Smooth muscle cell of the brain vasculature (primary cell): ENCODE results near the gene AK1.

ENCODE experiments used
- DNase-seq: peaks from one replicate; pipeline ENCODE4 v3.0.0-alpha.2; 2012; ENCODE audit warnings: low read depth, low spot score

The AK1 gene

DNA sequence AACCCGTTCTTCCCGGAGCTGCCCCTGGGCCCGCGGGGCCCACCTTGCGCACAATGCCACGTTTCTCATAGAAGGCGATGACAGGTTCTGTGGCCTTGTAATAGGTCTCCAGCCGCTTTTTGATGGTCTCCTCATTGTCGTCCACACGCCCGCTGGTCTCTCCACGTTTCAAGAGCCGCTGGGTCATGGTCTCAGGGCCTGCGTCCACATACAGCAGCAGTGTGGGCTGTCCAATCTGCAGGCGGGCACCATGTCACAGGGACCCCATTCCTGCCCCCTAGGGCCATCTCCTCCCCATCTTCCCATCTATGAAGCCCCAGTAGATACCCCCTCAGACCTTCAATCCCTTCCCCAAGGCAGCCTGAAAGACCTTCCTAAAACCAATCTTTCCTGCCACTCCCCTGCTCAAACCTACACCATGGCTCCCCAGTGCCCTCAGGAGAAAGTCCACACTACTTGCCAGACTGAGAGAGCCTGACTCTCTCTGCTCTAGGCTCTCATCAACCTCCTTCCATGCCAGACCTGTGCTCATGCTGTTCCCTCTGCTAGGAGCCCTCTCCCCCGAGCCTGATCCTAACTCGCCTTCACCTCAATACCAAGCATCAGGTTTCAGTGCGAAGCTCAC is 9.1 kb downstream of the AK1 start:
- DNase-seq = no peak

DNA sequence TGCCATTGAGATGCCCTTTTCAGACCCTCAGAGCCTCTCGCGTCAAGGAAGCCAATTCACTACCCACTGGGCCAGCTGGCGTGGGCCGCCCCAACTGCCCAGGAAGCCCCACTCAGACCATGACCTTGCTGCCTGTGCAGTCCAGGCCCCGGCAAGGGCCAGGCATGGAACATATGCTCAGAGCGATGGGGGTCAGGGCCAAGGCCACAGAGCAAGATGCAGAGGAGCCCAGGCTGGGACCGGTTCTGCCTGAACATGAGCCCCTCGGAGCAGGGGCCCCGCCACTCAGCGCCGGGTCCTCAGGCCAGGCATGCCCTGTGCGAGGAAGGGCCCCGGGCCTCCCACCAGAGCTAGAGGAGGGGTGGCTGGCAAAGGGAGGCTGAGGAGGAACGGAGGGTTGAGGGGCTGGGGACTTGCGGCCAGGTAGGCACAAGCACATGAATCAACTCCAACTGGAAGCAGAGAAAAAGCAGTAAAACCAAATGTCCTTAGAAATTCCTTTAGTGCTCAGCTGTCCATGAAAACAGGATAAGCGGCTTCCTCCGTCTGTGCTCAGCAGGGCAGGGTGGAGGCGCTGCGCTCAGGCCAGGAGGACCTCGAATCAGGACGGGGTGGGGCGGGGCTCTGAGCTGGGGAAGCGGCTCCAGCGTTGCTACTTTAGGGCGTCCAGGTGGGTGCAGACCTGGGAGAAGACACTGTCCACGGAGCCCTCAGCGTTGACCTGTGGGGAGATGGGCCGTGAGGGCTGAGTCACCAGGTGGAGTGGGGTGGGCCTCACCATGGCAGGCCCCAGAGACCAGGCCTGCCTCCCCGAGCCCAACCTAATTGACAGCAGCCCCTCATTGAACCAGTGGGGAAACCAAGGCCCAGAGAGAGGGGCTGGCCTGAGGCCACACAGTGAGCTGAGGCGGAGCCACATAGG is 9.9 kb downstream of the AK1 start:
- no peak for DNase-seq

DNA sequence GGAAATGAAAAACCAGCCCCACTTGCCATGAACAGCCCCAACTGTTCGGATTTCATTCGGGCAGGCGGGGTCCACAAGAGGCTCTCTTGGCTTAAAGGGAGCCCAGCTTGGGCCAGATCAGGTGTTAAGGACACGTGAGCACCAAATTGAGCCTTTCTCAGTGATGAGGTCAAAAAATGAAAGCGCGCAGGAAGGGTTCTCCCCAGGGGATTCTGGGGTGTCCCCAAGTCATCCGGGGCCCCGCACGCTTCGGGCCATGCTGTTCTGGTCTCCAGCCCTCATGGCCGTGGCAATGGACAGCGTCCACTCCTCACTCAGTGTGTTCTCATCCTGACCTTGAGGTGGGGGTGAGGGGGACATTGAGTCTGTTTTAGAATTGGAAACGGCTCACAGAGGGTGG is 10.9 kb downstream of the AK1 start:
- no peak for DNase-seq

DNA sequence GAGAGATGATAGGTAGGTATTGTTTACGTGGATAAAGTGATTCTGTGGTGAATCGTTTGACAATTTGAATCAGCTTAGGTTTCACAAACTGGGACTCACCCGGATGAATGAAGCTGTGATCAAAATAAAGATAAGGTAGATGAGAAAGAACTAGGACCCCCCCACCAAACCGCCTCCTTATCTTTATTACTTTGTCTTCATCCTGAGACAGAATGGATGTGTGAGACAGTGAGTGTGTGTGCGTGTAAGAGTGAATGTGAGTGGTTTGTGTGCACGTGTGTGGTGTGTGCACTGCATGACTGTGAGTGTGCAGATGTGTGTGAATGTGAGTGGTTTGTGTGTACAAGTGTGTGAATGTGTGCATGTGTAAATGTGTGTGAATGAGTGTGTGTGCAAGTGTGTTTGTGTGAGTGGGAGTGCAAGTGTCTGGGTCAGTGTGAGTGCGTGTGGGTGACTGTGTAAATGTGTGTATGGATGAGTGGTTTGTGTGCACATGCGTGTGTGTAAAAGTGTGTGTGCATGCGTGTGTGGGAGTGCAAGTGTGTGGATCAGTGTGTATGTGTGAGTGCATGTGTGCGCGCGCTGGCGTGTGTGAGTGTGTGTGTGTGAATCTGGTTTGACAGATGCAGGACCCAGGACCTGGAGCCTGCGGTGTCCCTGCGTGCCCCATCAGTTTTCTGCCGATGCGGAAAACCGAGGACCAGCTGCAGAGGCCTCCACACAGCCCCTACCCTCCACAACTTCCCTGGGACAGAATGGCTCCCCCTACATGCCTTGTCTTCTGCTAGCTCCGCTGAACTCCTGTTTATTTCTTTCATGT is 11.6 kb downstream of the AK1 start:
- no peak for DNase-seq

DNA sequence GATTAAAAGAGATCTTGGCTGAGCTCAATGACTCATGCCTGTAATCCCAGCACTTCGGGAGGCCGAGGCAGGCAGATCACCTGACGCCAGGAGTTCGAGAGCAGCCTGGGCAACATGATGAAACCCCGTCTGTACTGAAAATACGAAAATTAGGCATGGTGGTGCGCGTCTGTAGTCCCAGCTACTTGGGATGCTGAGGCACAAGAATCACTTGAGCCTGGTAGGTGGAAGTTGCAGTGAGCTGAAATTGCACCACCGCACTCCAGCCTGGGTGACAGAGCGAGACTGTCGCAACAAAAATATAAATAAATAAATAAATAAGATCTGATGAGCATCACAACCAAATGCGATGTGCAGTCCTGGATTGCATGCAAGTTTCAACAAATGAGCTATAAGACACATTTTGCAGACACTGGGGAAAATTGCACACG is 14.3 kb downstream of the AK1 start:
- no peak for DNase-seq

DNA sequence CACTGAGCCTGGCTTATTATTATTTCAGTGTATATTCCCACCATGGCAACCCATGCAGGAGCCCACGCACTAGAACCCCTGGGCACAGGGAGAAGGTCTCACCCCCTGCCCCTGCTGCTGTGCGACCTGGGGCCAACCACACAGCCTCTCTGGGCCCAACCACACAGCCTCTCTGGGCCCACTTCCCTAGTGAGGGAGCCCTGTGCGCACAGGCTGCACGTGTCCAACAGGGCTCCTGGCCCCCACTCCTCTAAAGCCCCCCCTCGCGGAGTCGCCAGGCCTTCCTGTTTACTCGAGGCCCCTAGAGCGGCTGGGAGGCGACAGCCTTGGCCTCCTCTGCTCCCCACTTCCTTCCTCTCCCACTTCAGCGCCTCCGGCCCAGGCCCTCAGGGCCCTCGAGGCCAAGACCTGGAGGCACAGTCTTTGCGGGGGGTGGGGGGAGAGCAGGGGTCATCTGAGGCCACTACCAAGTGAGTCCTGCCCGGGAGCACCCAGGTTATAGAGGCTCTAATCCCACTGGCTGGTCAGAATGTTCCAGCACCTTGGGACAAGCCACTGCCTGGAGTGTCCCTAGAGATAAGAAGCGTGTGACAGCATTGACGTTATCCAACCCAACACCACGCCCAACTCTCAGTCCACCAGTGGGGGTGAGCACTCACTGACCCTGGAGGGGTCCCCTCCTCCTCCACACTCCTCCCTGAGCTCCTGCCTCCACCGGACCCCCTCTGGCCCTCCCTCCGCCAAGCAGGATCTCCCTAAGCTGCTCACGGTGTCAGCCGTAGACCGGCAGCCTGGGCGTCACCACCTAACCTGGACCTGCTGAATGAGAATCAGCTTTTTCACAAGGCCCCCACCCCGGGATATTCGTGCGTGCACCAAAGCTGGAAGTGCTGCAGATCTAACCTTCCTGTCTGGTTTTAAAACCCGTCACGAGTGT is 15.1 kb downstream of the AK1 start:
- DNase-seq = no peak

DNA sequence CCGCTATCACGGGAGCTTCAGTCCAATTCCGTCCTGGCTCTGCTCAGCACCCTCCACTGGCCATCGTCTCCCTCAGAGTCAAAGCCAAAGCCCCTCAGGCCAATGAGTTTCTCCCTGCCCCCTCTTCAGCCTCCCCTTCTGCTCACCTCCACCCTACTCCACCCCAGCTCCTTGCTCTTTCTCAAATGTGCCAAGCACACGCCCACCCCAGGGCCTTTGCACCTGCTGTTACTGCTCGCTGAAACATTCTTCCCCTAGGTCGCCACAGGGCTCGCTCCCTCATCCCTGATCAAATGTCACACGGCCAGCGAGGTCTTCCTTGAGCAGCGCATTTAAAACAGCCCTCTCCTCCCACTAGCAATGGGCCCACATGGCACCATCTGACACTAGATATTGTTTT is 16.7 kb downstream of the AK1 start:
- DNase-seq = no peak

DNA sequence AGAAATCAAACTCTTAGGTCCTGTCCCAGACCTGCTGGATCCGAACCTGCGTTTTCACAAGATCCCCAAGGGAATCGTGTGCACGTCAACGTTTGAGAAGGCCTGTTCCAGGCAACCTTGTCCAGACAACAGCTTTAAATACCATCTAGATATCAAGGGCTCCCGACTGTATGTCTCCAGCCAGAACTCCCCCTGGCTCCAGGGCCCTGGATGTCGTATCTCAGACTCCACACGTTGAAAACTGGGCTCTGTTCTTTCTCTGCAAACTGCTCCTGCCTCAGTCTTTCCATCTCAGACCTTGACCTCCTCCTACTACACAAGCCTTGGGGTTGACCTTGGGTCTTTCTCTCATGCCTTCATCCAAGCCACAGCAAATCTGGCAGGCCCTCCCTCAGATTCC is 17.2 kb downstream of the AK1 start:
- no peak for DNase-seq

DNA sequence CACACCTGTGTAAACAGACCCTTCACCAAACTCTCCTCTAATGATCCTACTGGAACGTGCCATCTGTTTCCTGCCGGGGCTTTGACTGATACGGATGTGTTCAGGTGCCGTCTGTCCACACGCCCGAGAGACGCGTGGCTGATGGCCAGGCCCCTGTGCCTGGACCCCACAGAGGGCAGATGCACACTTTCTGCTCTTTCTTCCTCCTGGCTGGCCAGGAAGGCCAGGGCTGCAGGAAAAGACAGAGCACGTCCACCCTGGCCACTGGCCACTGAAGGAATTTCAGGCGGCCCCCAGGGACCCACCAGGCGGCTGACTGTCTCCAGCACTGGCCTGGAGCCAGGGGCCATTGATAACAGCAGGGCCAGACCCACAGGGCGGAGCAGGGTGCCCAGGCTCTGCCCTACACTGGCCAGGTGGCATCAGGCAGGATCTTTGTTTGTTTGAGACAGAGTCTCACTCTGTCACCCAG is 19.4 kb downstream of the AK1 start:
- no peak for DNase-seq

DNA sequence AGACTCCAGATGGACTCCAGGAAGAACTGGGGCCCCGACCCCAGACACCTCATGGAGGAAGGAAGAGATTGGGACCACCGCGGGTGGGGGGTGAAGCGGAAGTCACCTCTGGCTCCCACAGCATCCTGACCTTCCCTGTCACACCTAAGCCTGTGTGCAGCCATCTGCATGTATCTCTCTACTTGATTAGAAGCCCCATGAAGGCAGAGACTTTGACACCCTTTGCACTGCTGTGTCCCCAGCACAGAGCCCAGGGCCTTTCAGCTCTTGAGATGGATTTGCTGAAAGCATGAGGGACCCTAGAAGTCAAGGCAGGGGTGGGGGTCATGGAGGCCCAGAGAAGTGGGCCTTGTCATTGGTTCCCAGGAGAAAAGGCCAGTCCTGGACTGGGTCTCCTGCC is 20.2 kb downstream of the AK1 start:
- no peak for DNase-seq

DNA sequence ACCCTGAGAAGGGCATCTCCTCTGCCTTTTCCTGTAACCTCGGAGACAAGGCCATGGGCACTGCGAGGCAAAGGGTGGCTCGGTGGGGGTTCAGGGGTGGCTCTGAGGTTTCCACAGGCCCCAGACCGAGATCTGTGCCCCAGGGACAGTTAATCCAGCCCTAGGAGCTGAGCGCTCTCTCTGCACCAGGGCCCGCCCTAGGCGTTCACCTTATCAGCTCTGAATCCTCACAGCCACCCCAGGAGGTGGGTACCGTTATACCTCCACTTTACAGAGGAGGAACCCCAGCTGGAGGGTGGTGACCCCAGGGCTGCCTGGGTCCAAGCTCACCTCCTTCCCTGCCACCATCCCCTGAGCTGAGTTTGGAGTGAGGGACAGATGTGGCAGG is 20.8 kb downstream of the AK1 start:
- no peak for DNase-seq

DNA sequence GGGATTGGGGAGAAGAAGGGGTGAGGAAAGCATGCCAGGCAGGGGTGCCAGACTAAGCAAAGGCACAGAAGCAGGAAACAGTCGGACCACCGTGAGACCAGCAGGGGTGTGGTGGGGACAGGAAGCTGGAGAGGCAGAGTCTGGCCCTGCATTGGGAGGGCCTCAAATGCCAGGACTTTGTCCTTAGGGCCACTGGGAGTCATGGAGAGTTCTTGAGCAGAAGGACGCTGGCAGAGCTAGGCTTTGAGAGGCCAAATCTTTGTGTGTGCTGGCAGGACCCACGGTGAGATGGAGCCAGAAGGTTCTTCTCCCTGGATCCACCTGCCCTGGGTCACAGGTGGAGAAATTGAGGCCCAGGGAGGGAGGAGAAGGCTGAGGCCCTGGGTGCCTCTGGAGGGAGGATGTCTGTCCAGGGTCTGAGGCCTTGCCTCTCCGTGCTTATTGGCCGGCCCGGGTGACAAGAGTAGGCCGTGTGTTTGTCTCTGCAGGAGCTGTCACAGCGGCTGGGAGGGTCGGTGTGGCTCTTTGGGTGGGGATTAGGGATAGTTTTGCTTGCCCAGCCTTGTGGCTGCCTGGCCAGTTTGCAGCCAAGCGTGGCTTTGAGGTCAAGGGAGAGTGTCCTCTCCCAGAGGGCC is 21.3 kb downstream of the AK1 start:
- DNase-seq = no peak

DNA sequence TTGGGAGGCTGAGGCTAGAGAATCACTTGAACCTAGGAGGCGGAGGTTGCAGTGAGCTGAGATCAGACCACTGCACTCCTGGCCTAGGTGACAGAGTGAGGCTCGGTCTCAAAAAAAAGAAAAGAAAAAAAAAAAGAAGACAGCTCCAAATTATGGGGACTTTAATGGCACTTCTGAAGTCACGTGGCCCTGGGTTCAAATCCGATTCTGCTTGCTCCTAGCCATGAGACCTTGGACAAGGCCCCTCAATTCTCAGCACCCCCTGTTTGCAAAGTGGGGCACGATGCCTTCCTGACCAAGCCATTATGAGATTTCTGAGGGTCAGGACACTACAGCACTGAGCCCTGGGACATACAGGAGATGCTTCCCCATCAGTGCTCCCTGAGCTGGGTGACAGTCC is 22.0 kb downstream of the AK1 start:
- DNase-seq = no peak

DNA sequence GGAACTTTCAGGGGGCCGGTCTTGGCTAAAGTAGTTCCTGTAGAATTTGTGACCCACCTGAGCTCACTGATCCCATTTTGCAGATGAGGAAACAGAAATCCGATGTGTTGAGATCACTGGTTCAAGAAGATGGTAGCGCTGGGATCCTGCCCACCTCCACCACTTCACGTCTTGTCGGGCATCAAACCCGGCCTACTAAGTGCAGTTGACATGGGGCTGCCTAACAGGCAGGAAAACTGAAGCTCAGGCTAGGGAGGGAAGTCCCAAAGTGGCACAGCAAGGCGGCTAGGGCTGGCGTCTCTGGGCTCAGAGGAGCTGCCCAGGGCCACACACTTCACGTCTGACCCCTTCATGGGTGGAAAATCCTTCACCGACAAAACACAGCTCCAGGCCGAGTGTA is 22.5 kb downstream of the AK1 start:
- DNase-seq = no peak

DNA sequence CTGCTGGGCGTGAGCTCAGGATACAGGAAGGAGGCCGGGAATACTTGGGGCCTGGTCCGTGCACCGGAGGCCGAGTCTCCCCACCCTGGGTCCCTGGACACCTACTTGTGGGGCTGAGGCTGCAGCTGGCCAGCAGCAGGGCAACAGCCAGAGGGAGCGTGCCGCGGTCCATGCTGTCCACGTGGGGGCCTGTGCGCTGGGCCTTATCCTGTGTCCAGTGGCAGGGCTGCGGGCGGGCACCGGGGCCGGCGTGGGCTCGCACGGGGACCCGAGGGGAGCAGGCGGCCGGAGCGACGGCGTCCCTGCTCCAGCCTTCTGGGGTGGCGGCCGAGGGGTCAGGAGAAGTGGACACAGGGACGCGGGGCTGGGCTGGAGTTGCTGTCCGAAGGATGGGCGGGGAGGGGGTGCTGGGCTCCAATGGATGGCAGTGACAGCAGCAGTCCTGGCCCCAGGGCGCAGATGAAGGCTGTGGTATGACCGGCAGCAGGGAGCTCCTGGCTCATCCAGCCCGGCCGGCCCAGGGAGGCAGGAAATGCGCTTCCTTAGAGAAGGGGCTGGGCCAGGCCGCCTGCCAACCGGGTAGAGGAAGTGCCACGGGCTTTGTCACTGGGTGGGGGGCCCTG is 23.2 kb downstream of the AK1 start, which contains the start of gene ENG:
TSS of gene ENG (minus strand) at position 475 of the 623 bp plus-strand sequence. CDS start at position 172, 303 bp downstream.
- no peak for DNase-seq

DNA sequence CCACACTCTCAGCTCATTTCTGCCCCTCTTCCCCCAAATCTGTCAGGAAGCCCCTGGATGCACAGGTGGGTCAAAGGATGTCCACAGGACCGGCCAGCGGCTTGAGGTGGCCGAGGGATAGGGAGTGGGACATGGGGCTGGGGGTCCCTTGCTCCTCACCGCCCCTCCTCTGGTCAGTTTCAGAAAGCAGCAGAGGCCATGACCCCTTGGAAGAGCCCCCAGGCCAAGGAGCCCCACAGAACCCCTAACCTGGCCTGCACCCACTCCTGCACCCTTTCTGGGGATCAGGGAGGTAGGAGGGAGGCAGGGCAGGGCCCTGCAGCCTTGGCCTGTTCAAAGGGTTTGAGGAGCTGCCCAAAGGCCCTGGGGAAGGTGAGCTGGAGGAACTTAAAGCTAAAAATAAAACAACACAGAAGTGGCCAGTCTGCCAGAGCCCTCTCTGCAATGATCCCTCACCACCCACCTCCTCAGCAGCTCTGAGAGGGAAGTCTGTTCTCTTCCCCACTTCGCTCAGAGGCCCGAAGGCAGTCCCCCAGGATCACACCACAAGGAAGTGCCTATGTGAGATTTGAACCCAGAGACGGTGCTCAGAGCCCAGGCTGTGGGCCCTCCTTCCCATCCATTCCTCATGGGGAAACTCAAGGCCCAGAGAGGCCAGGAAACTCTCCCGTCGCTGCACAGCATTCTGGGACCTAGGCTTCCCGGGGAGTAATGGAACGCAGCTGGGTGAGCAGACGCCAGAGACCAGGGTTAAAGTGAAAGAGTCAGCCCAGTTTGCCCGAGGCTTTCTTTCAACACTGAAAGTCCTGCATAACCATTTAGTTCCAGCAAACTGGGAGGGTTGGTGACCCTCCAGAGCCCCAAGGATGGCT is 23.9 kb downstream of the AK1 start:
- no peak for DNase-seq

DNA sequence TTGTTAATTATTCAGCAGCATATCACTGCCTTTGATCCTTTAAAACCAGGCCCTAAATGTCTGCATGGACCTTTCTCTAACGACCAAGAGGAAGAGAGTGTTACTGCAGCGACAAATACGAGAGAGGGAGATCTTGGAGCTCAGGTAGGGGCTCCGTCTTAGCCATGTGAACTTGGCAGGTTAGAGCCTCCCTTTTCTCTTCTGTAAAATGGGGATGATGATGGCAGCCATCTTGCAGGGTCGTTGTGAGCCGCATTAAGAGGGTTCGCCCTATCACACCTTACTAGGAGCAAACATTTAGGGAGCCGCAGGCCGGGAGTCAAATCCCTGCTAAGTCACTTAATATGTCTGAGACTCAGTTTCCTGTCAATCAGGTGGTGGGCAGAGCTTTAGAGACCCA is 24.6 kb downstream of the AK1 start:
- DNase-seq = no peak

DNA sequence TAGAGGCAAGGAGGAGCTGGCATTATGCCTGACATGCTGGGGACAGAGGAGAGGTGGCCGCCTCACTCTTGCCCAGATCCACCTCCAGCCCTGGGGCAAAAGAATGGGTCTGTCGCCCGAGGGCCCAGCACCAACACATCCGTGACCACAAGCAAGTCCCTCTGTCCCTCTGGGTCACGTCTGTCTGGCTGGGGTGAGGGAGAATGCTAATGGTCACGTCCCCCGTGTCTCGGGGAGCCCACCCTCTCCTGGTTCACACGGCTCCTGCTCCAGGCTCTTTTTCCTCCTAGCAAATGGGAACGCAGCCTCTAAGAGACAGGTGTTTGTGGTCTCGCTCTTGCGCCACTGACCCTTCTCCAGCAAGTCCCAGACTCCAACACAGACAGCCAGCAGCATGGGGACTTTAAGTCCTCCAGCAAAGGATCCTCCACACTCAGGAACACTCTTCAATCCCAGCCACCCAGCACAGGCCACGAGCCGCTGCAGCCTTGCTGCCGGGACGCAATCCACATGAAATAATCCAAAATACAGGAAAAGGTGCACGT is 27.1 kb downstream of the AK1 start:
- DNase-seq = no peak
